Measurements from ENCODE around the gene GGA1.

GRCh38 chr22:37663521-37664140, 55.0 kb downstream of the GGA1 start:
- no peak for TF ChIP-seq EZH2phosphoT487 (IDR thresholded peaks at IDR 0.05; ENCODE audit: insufficient read depth, low read depth)
- no peak for TF ChIP-seq EZH2 (IDR thresholded peaks at IDR 0.05; ENCODE audit: insufficient read depth, poor library complexity, severe bottlenecking)
